Subcutaneous adipose tissue (tissue), 4 donors: ENCODE results near the gene KIF21A. TPM values are rescaled to one million over a fixed set of nuclear protein-coding genes. Genes with fewer than 3 reads are reported as not detected.

ENCODE experiments used
- total RNA-seq, 4 donors: library from RNA; depleted of rRNA; stranded (reverse); fragments of >200 nt; gene quantifications; one replicate each; pipeline ENCODE4 v1.1.0, GENCODE V29; 2016
- TF ChIP-seq, protein P1 (sequence below): fragments of 450-650 bp; IDR thresholded peaks from one replicate; pipeline ENCODE4 v1.5.1; 2016; ENCODE audit warnings: low read depth, mild to moderate bottlenecking, control low read depth, antibody characterized with exemption, moderate library complexity

The KIF21A gene
- total RNA-seq, 4 donors from 2014 or later: 9.2 to 27.1 (median 20.8) TPM

DNA sequence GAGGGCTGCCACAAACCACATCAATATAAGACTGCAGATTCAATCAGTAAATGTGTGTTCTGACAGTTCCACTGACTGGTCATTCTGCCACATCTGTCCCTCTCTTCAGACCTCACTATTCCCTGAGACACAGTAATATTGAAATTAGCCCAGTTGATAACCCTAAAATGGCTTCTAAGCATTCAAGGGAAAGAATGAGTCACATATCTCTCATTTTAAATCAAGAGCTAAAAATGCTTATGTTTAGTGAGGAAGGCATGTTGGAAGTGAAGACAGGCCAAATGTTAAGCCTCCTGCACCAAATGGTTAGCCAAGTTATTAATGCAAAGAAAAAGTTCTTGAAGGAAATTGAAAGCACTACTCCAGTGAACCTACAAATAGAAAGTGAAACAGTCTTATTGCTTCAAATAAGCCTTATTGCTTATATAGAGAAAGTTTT, 24.5 kb upstream of the KIF21A start:
- TF ChIP-seq, protein P1, sequence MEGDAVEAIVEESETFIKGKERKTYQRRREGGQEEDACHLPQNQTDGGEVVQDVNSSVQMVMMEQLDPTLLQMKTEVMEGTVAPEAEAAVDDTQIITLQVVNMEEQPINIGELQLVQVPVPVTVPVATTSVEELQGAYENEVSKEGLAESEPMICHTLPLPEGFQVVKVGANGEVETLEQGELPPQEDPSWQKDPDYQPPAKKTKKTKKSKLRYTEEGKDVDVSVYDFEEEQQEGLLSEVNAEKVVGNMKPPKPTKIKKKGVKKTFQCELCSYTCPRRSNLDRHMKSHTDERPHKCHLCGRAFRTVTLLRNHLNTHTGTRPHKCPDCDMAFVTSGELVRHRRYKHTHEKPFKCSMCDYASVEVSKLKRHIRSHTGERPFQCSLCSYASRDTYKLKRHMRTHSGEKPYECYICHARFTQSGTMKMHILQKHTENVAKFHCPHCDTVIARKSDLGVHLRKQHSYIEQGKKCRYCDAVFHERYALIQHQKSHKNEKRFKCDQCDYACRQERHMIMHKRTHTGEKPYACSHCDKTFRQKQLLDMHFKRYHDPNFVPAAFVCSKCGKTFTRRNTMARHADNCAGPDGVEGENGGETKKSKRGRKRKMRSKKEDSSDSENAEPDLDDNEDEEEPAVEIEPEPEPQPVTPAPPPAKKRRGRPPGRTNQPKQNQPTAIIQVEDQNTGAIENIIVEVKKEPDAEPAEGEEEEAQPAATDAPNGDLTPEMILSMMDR: no peak

DNA sequence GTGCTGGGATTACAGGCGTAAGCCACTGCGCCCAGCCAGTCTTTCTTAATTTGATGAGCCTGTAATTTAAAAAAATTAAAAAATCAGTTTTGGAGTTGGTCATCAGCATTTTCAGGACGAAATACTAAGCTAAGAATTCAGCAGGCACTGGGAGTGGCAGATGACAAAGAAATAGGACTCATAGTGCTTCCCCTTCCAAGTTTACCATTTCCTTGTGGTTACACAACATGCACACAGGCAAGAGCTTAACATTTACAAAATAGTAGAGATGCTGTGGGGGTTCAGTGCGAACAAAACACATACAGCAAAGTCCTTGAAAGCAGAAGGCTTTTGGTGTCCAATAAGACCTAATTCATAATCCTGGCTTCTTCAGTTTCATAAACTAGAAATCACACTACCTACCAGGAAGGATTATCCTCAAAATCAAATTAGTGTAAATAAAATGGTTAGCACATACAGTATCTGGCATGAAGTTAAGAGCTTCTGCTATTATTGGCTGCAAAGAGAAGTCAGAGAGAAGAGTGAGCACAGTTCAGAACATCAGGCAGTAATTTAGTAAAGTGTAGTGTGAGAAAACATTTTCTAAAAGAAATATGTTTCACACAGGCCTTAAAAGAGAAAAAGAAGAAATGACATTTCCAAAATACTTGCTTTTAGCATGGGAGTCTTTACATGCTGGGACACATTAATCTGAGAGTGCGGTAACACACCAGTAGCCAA, 22.2 kb upstream of the KIF21A start:
- TF ChIP-seq, protein P1: no peak

DNA sequence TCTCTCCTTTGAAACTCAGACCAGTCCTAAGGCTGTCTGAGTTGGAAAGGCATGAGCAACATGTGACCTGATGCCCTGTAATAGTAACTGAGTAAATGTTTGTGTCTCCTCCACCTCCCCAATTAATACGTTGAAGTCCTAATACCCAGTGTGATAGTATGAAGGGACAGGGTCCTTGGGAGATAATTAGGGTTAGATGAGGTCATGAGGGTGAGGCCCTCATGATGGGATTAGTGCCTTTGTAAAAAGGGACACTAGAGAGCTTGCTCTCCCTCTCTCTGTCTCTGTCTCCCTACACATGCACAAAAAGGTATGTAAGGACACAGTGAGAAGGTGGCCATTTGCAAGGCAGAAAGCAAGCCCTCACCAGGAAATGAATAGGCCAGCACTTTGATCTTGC, 18.1 kb upstream of the KIF21A start:
- TF ChIP-seq, protein P1: no peak

DNA sequence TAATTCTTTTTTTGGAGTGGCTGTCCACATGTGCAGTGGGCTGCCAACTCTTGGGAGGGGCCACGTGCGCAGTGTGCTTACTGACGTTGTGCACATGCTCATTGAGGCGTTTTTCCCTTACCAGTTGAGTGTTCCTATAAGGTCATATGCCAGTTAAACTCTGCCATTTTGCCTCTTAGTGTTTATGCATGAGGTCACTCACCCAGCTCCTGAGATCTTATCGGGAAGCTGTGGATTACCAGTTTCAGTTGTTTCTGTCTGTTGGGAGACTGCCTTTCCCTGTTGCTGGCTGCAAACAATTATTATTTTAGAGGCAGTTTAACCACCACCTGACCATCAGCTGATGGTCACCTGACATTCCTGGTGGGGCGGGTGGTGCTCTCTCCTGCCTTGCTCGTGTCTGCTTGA, 16.1 kb upstream of the KIF21A start:
- TF ChIP-seq, protein P1: no peak

DNA sequence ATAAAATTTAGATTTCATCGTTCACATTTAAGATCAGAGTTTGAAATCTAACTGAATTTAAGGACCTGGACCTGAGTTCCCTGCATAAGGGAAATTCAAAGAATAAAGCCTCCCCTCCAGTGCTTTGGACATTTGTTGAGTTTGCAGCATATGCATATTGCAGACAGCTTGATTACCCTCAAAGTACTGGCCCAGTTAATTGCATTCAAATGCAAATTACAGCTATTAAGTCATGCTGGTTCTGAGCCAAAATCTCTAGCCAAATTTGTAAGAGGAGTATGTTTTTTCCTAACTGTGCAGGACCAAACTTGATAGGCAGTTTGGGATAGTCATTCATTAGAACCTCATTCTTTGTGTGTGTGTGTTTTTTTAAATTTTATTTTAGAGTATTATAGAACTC, 9.1 kb upstream of the KIF21A start:
- TF ChIP-seq, protein P1: no peak

DNA sequence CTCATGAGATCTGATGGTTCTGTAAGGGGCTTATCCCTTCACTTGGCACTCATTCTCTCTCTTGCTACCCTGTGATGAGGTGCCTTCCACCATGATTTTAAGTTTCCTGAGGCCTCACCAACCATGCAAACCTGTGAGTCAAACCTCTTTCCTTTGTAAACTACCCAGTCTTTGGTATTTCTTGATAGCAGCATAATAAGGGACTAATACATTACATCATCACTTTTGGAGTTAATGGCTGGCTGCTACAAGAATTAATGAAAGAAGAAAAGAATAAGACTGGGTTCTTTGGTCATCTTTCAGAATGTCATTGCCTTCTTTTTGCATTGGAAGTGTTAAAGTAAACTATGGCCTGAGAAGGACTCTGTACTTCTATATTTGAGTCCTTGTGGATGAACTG, 5.1 kb upstream of the KIF21A start:
- TF ChIP-seq, protein P1: no peak

DNA sequence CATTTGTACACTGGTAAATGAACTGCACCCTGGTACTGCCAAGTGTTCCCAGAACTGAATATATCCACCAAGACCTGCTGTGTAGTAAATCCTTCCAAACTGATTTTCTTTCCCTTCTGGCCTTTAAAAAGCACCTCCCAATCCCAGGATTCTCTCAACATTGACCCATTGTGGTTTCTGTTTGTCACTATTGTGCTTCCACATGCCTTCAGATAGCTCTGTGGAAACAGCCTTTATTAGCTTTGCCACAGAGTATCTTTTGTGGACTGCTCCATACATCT, 949 bp upstream of the KIF21A start:
- TF ChIP-seq, protein P1: no peak

DNA sequence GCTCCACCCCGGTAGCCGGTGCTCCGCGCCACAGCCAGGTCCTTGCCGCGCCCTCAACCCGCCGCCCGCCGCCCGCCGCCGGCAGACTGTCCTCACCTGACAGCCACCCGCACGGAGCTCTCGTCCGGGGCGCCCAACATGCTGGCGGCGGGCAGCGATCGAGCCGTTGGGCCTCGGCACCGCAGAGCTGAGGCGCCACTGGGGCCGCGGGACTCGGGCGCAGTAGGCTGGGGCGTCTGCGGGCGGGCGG, 164 bp downstream of the KIF21A start:
- TF ChIP-seq, protein P1: no peak
